Left renal cortex interstitium (tissue), 4 donors: ENCODE measurements around the gene TMEM225. TPM values are rescaled to one million over a fixed set of nuclear protein-coding genes. Genes with fewer than 3 reads are reported as not detected.
"Not testable (repeated sequence)": the region's sequence is repeated elsewhere in the genome, so short reads cannot be mapped to it uniquely, and the experiment has no call there.

Experiments used
- DNase-seq, 4 donors: peaks; one replicate each; pipeline ENCODE4 v3.0.0-alpha.2; 2013; ENCODE audit warnings: low read depth in 4 of 4, low spot score in 2 of 4, missing footprints in 1 of 4
- polyA plus RNA-seq, 4 donors: library from polyadenylated mRNA; unstranded; fragments of 120-200 nt; gene quantifications; one replicate each; pipeline ENCODE4 v1.2.1, GENCODE V29; 2013; ENCODE audit not compliant: insufficient read length in 4 of 4

Gene TMEM225
- polyA plus RNA-seq: not detected

DNA sequence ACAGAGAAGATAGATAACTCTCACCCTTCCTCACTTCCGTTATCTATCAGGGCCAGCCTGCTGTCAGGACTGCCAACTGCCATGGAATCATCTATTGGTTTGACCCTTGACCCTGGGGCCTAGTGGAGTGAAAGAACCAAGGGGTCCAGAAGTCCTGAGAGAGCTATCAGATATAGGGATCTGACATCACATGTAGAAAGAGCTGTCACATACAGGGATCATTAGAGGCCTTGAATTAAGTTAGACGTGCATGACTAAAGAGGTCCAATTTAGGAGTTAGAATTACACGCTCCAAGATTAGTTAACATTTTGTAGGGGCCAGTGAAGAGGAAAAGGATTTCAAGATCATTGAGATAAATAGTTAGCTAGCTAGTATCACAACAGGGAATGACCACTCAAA, at the start of gene TMEM225:
Gene TMEM225, minus strand, starts transcription at position 101 of the 400 bp plus-strand sequence. CDS start 245 bp downstream, outside the sequence.
- DNase-seq: no peak

- DNase-seq: no peak
Observed at GRCh38 chr11:123924027-123924426, 38.6 kb upstream of the TMEM225 start.

GRCh38 chr11:123920943-123921342, 35.5 kb upstream of the TMEM225 start:
- no peak for DNase-seq

DNA sequence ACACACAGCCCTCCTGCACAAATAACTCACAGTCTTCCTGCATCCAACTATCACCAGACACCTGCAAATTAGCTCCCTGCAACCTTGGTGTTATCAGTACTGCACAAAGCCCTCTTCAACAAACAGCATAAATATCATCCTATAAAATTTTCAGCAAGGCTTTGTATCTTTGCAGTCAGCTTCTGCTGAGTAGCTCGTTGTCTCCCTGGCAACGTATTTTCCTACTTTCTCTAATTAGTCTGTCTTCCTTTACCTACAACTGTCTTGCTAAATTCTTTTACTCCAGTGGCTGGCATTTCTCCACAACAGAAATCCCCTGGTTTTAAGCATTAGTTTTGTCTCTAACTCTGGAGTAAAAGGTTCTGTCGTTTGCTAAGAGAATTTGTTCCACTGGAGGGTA, 20.4 kb upstream of the TMEM225 start:
- no peak for DNase-seq

DNA sequence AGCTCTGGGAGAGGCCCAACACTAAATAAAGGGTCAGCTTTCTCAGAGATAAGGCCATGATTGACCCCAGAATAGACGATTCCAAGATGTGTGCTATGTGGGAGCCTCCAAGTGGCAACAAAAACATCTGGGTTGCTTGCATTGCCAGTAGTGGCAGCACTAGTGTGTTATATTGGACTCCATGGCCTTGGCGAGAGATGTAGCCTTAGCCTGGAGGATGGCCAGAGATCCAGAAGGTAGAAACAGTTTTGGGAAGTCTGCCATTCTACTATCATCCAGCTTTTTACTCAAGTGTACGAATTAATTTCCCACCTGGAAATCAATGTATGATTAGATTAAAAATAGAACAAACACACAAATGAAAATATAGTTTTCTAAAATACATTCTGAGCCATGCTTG, 19.5 kb upstream of the TMEM225 start:
- no peak for DNase-seq

DNA sequence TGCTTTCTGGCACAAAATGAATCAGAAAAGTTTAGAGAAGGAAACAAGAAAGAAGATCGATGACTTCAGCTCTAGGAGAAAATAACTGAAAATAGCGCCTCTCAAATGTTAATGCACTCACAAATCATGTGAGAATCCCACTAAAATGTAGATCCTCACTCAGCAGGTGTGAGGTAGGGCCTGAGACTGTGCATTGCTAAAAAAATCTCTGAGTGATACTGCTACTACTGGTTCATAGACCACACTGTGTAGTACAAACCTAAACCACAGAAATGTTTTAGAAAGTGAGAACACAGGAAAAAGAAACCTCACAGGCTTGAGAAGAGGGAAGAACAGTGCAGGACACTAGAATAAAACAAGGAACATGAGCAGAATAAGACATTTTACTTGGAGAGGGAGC, 18.5 kb upstream of the TMEM225 start:
- no peak for DNase-seq

DNA sequence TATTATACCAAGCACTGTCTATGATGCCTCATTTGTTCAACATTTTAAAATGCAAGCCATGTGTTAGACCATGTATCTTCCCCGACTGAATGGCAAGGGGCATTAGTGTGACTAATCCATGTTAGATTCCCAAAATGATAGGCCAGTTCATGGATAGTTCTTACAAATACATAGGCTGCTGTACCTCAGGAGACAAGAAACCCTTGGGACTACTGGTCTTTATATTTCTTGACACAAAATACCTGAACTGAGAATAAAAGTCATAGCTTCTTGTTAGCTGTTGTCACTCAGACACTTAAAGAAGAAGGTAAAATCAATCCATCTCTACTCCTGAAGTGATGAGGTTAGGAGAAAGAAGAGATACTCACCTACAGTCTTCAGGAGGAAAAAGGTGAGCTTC, 16.4 kb upstream of the TMEM225 start, which contains the start of gene OR8D4:
Gene OR8D4, plus strand, starts transcription at position 301 of the 400 bp plus-strand sequence. CDS start 4,265 bp downstream, outside the sequence.
- DNase-seq: no peak

DNA sequence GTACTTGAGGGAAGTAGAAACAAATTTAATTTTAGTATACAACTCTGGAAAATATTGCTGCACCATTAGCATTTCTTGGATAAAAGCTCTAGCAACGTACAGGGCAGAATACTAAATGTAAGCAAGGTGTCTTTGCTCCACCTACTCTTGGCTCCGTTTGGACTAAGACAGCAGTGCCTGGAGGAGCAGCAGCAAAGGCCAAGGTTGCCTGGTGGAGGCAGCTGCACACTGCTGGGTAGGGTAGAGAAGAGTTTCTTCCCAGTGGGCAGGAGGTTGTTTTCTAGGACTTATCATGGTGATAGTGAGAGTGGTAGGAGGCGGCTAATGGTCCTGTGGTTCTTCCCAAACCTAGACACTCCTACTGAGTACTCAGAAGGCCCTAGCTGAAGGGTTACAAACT, 14.3 kb upstream of the TMEM225 start:
- no peak for DNase-seq

DNA sequence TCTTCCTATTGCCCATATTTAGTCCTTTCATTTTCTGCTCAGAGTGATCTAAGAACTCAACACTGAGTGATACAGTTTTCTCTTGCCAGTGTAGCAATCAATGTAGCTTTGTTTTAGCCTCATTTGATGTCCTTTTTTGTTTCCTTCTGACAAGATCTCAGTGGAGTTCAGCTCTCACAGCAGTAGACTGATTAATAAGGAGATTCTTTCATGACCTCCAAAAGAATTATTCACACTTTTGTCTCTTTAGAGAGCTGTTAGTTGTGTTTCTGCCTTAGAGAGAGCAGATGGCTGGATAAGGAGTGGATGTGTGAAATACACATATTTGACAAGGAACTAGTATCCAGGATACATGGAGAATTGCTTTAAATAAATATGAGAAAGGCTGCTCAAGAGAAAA, 6.6 kb upstream of the TMEM225 start:
- DNase-seq: no peak

DNA sequence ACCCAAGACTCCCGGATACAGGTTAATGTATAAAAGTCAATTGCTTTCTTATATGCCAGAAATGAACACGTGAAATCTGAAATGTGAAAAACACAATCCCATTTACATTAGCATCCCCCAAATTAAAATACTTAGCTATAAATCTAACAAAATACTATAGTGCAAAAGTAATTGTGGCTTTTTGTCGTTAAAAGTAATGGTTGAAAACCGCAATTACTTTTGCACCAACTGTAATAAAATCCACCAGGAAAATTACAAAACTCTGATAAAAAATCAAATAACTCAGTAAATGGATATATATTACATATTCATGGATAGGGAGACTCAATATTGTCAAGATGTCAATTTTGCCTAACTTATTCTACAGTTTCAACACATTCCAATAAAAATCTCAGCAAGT, 4.6 kb downstream of the TMEM225 start:
- DNase-seq: no peak

DNA sequence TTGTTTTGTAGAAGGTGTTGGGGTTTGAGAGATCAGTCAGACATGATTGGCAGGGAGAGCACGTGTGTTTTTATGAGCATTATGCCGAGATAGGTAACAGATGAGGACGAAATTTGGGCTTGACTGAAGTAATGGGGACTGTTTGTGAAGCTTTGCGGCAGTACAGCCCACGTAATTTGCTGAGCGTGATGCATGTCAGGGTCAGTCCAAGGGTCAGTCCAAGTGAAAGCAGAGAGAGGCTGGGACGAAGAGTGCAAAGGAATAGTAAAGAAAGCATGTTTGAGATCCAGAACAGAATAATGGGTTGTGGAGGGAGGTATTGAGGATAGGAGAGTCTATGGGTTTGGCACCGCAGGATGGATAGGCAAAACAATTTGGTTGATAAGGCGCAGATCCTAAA, 17.7 kb downstream of the TMEM225 start:
- not testable (repeated sequence) for DNase-seq

DNA sequence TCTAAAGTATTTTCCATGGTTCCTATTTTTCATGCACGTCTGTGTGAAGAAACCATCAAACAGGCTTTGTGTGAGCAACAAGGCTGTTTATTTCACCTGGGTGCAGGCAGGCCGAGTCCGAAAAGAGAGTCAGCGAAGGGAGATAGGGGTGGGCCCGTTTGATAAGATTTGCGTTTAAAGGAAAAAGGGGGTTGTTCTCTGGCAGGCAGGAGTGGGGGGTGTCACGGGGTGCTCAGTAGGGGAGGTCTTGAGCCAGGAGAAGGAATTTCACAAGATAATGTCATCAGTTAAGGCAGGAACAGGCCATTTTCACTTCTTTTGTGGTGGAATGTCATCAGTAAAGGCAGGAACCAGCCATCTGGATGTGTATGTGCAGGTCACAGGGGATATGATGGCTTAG, 20.2 kb downstream of the TMEM225 start:
- DNase-seq: not testable (repeated sequence)

DNA sequence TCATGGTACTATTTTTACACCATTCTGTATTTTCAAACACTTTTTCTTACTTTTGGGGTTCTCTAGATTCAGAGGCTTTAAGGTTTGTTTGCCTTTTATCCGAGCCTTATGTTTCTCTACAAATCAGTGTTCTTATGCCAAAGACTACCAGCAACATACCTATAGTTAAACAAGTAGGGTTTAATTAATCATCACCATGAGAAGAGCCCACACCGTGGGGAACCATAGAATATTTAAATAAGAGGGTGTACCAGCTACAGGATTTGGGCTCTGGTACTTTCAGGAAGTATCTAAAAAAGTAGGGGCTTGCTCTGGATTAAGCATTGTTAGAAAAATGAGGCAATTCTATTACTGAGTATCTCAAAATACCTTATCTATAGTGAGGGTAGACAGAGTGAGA, 25.7 kb downstream of the TMEM225 start:
- no peak for DNase-seq

DNA sequence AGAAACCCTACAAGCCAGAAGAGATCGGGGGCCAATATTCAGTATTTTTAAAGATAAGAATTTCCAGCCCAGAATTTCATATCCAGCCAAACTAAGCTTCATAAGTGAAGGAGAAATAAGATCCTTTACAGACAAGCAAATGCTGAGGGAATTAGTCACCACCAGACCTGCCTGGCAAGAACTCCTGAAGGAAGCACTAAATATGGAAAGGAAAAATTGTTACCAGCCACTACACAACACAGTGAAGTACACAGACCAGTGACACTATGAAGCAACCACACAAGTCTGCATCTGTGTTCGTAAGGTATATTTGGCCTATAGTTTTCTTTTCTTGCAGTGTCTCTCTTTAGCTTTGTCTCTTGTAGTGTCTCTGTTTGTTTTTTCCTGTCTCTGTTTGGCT, 29.0 kb downstream of the TMEM225 start:
- no peak for DNase-seq

GRCh38 chr11:123853038-123853437, 32.4 kb downstream of the TMEM225 start:
- no peak for DNase-seq

DNA sequence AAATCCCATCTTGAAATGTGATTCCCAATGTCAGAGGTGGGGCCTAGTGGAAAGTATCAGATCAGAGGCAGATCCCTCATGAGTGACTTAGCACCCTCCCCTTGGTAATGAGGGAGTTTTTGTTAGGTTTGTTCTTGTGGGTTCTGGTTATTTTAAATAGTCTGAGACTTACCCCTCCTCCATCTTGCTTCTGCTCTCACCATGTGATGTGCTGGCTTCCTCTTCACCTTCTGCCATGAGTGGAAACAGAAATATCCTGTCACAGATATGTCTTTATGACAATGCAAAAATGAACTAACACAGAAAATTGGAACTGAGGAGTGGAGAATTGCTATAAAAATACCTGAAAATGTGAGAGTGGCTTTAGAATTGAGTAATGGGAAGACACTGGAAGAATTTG, 33.1 kb downstream of the TMEM225 start:
- DNase-seq: no peak

DNA sequence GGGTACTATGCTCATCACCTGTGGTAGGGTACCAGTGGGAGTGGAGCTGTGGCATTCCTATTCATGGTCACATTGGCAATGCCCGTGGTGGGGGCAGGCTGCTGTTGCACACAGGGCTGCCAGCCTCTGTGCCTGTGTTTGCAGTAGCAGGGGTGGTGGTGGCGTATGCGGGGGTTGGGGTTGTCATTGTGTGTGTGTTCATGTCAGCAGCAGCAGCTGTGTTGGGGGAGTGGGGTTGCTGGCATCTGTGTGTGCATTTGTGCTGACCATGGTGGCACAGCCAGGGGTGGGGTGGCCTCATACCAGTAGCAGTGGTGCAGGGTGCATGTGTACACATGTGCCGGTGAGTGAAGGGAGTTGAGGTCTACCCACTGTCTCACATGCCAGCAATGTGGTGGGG, 34.4 kb downstream of the TMEM225 start:
- DNase-seq: no peak

- no peak for DNase-seq
Observed at GRCh38 chr11:123841174-123841573, 44.3 kb downstream of the TMEM225 start.

- DNase-seq: no peak
Observed at GRCh38 chr11:123839131-123839530, 46.3 kb downstream of the TMEM225 start.

DNA sequence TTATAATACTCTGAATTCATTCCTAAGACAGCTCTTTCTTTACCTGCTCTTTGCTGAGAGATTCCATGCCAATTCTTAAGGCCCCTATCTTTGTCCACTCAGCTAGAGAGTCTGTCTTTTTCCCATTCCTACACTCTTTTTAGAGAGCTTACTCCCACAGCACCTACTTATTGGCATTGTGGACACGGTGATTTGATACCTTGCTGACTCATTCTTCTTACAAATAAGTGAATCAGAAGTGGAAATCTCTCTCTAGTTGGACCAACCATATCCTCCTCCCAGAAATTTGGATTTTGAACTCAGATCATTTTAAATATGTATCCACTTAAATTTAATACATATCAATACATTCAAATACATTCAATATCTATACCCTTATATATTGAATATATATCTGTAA, 46.8 kb downstream of the TMEM225 start:
- no peak for DNase-seq

GRCh38 chr11:123838199-123838598, 47.3 kb downstream of the TMEM225 start:
- DNase-seq: no peak

DNA sequence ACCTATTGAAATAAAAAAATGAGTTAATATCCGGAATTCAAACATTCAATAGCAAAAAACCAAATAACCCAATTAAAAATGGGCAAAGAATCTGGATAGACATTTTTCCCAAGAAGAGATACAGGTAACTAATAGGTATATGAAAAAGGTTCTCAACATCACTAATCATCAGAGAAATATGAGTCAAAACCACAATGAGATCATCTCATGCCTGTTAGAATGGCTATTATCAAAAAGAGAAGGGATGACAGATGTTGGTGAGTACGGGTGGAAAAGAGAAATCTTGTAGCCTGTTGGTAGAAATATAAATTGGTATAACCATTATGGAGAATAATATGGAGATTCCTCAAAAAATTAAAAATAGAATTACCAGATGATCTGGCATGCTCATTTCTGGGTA, 52.4 kb downstream of the TMEM225 start:
- DNase-seq: no peak
